SU-DHL-6 (cell line): ENCODE data around the gene SPCS2.
"Not testable (repeated sequence)": the region's sequence is repeated elsewhere in the genome, so short reads cannot be mapped to it uniquely, and the experiment has no call there.

Source experiments
- H2AFZ ChIP-seq: fragments of 200-600 bp; sonication (generic); 2 replicates; pipeline ENCODE4 v1.6.1; 2014; ENCODE audit warnings: low read depth, mild to moderate bottlenecking, moderate library complexity, mixed read lengths, antibody characterized with exemption, low read length; ENCODE audit not compliant: severe bottlenecking
- H3F3A ChIP-seq: fragments of 200-600 bp; shearing (Covaris generic); 2 replicates; pipeline ENCODE4 v1.6.0; 2016; ENCODE audit warnings: antibody characterized with exemption, mild to moderate bottlenecking; ENCODE audit not compliant: insufficient read depth
- H3K27ac ChIP-seq: fragments of 200-600 bp; sonication (generic); 2 replicates; pipeline ENCODE4 v1.5.1; 2016; ENCODE audit warnings: low read depth, mild to moderate bottlenecking, low read length, moderate library complexity, mixed read lengths
- H3K27me3 ChIP-seq: fragments of 200-600 bp; sonication (generic), shearing (Covaris generic); 2 replicates; pipeline ENCODE4 v1.6.0; 2014; ENCODE audit warnings: mild to moderate bottlenecking, low read length
- H3K36me3 ChIP-seq: fragments of 200-600 bp; sonication (generic); 2 replicates; pipeline ENCODE4 v1.6.1; 2014; ENCODE audit warnings: mild to moderate bottlenecking, low read length, mixed read lengths
- H3K4me2 ChIP-seq: fragments of 300-600, 200-600 bp; shearing (Covaris generic), sonication (generic); 2 replicates; pipeline ENCODE4 v1.6.0; 2014; ENCODE audit warnings: low read length, low read depth, mild to moderate bottlenecking; ENCODE audit not compliant: poor library complexity, severe bottlenecking
- H3K4me3 ChIP-seq: fragments of 200-600 bp; sonication (generic); 2 replicates; pipeline ENCODE4 v1.5.1; 2014; ENCODE audit warnings: antibody characterized with exemption, low read length, mild to moderate bottlenecking, mixed read lengths; ENCODE audit not compliant: insufficient read depth, poor library complexity, severe bottlenecking
- H3K79me2 ChIP-seq: fragments of 200-600 bp; sonication (generic); 2 replicates; pipeline ENCODE4 v1.6.1; 2014; ENCODE audit warnings: mild to moderate bottlenecking, low read length, moderate library complexity; ENCODE audit not compliant: insufficient read depth
- H3K9ac ChIP-seq: fragments of 200-600 bp; sonication (generic); 2 replicates; pipeline ENCODE4 v1.7.0; 2014; ENCODE audit warnings: mild to moderate bottlenecking, low read length
- H3K9me2 ChIP-seq: fragments of 200-600 bp; sonication (generic); replicated peaks from 2 replicates; pipeline ENCODE4 v1.6.1; 2014; ENCODE audit warnings: low read length; ENCODE audit not compliant: insufficient read depth
- H3K9me3 ChIP-seq: fragments of 200-600 bp; sonication (generic); 2 replicates; pipeline ENCODE4 v1.6.1; 2014; ENCODE audit warnings: low read length, mixed read lengths; ENCODE audit not compliant: insufficient read depth
- H4K20me1 ChIP-seq: fragments of 200-600 bp; sonication (generic); 2 replicates; pipeline ENCODE4 v1.6.1; 2014; ENCODE audit warnings: low read depth, mild to moderate bottlenecking, antibody characterized with exemption, low read length, moderate library complexity, mixed read lengths
- EZH2phosphoT487 ChIP-seq: fragments of 200-600 bp; sonication (generic), shearing (Covaris generic); conservative IDR thresholded peaks from 2 replicates; pipeline ENCODE4 v1.6.1; 2018; ENCODE audit warnings: mild to moderate bottlenecking, antibody characterized with exemption, low read length, moderate library complexity, mixed read lengths
- TF ChIP-seq, protein P1 (sequence below): fragments of 200-600 bp; sonication (generic); IDR thresholded peaks from one replicate; pipeline ENCODE4 v1.5.1; 2017; ENCODE audit warnings: antibody characterized with exemption, mild to moderate bottlenecking, low read length, moderate library complexity; ENCODE audit not compliant: insufficient read depth, poor library complexity, severe bottlenecking

SPCS2 gene

GRCh38 chr11:74988541-74989259 lies 39.6 kb downstream of the SPCS2 start, which contains the start of gene NEU3:
Gene NEU3, plus strand, starts transcription at chr11:74988933. Its CDS starts 128 bp downstream, at chr11:74989061.
- peak within 1 kb of the TSS; percentile 91 for H2AFZ ChIP-seq
- H3K9ac ChIP-seq, result peak within 1 kb of the TSS; percentile 94
- H4K20me1 ChIP-seq, result no peaks in the 10 kb centered on the region
- H3K36me3 ChIP-seq, result no peaks in the 10 kb centered on the region
- H3K27me3 ChIP-seq, result no peaks in the 10 kb centered on the region
- peak within 1 kb of the TSS; percentile 76 for H3K27ac ChIP-seq
- no peaks in the 10 kb centered on the region for H3K9me3 ChIP-seq
- no peak for TF ChIP-seq EZH2phosphoT487
- TF ChIP-seq, protein P1, sequence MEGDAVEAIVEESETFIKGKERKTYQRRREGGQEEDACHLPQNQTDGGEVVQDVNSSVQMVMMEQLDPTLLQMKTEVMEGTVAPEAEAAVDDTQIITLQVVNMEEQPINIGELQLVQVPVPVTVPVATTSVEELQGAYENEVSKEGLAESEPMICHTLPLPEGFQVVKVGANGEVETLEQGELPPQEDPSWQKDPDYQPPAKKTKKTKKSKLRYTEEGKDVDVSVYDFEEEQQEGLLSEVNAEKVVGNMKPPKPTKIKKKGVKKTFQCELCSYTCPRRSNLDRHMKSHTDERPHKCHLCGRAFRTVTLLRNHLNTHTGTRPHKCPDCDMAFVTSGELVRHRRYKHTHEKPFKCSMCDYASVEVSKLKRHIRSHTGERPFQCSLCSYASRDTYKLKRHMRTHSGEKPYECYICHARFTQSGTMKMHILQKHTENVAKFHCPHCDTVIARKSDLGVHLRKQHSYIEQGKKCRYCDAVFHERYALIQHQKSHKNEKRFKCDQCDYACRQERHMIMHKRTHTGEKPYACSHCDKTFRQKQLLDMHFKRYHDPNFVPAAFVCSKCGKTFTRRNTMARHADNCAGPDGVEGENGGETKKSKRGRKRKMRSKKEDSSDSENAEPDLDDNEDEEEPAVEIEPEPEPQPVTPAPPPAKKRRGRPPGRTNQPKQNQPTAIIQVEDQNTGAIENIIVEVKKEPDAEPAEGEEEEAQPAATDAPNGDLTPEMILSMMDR, result no peak
- H3K9me2 ChIP-seq, result no peaks in the 10 kb centered on the region
- peak within 1 kb of the TSS; percentile 89 for H3K4me3 ChIP-seq
- peaks cover 39% of the 10 kb centered on the region for H3K79me2 ChIP-seq
- peaks cover 23% of the 10 kb centered on the region for H3F3A ChIP-seq
- H3K4me2 ChIP-seq, result peak within 1 kb of the TSS; percentile 80

DNA sequence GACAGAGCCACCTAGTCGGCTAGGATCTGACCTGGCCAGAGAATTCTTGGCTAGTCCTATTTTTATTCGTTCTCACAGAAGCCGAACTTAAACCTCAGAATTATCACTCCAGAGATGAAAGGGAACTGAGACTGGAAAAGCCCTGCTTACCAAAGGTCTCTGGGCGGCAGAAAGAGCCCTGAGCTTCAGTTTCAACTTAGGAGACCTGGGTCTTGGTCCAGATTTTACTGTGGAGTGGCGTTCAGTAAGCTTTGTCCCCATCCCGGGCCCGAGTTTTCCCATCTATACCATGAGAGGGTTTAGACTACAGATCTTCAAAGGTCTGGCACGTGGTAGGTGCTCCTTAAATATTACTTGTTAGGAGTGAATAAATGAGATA lies 40.2 kb downstream of the SPCS2 start:
- Histone ChIP-seq H3F3A (peaks cover 23% of the 10 kb centered on the region), H3K9me3 (no peaks in the 10 kb centered on the region), H3K4me2 (peak overlapping the region; percentile 80), H2AFZ (peak overlapping the region; percentile 91), H3K27me3 (no peaks in the 10 kb centered on the region), H4K20me1 (no peaks in the 10 kb centered on the region), H3K36me3 (no peaks in the 10 kb centered on the region), H3K9me2 (no peaks in the 10 kb centered on the region), H3K79me2 (peaks cover 39% of the 10 kb centered on the region), H3K27ac (peak overlapping the region; percentile 73), H3K4me3 (peak overlapping the region; percentile 89), H3K9ac (peak overlapping the region; percentile 94)
- TF ChIP-seq, protein P1, result no peak
- no peak for TF ChIP-seq EZH2phosphoT487

DNA sequence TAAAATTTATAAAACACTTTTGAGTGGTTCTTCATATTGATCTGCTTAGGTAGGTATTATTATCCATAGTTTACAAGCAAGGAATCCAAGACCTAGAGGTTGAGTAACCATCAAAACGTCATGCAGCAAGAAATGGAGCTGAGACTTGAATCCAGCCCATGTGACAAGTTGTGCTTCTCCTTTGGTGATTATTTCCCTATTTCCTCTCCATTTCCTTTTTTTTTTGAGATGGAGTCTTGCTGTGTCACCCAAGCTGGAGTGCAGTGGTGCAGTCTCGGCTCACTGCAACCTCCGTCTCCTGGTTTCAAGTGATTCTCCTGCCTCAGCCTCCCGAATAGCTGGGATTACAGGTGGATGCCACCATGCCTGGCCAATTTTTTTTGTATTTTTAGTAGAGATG lies 41.1 kb downstream of the SPCS2 start:
- Histone ChIP-seq H3F3A (peaks cover 18% of the 10 kb centered on the region), H3K4me3 (peak overlapping the region; percentile 89), H3K4me2 (peak overlapping the region; percentile 80), H3K9ac (peak overlapping the region; percentile 94), H3K79me2 (peaks cover 39% of the 10 kb centered on the region)
- H3K27ac ChIP-seq, H4K20me1 ChIP-seq, H3K9me3 ChIP-seq, H3K9me2 ChIP-seq, H2AFZ ChIP-seq, H3K36me3 ChIP-seq, H3K27me3 ChIP-seq: not testable (repeated sequence)

DNA sequence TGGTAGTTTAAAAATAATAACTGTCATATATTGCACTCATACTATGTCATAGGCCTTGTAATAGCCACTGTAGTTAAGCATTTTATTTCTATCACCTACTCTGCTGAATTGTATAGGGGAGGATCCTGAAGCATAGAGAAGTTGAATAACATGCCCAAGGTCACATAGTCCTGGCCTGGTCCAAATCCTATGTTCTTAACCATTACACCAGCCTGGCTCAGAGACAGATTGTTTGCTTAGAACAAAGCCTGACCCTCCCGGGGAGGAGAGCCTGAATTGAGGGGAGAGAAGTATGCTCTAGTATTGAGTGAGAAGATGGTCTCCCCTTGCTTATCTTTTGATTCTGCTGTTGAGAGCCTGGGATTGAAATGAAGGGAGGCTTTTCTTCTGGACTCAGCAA lies 41.9 kb downstream of the SPCS2 start:
- H3K4me2 ChIP-seq, result peak overlapping the region; percentile 80
- no peak overlapping the region for H3K9ac ChIP-seq
- H3K9me2 ChIP-seq, result no peaks in the 10 kb centered on the region

More for the DNA sequence above, 41.9 kb downstream of the SPCS2 start:
- Histone ChIP-seq H3K79me2 (peaks cover 39% of the 10 kb centered on the region), H3K36me3 (peaks cover 5% of the 10 kb centered on the region; the same call in 1 of the 2 replicates), H3K27me3 (no peaks in the 10 kb centered on the region), H3K9me3 (no peaks in the 10 kb centered on the region), H4K20me1 (no peaks in the 10 kb centered on the region), H3K27ac (no peak overlapping the region), H2AFZ (no peak overlapping the region), H3F3A (peaks cover 13% of the 10 kb centered on the region), H3K4me3 (no peak overlapping the region)
- TF ChIP-seq EZH2phosphoT487, result no peak
- TF ChIP-seq, protein P1, result no peak
